Measurements from ENCODE around the gene FAM163A. TPM values are rescaled to one million over a fixed set of nuclear protein-coding genes. Genes with fewer than 3 reads are reported as not detected.

The FAM163A gene
- total RNA-seq, 1 experiment from 2014 or later, result not detected

GRCh38 chr1:179786815-179787685, 44.0 kb downstream of the FAM163A start:
- no peaks in the 10 kb centered on the region for H3K9me3 ChIP-seq (ENCODE audit: control insufficient read depth in 1 of 2, insufficient read depth in 1 of 2, low read depth in 1 of 2, low read length in 2 of 2)
- H3K9ac ChIP-seq (ENCODE audit: low read length), result no peak overlapping the region
- no peaks in the 10 kb centered on the region for H3K4me1 ChIP-seq (ENCODE audit: control insufficient read depth in 1 of 2, insufficient read depth in 2 of 2, low read length in 2 of 2)
- ATAC-seq, result no peak
- H3K4me2 ChIP-seq (ENCODE audit: low read length), result no peak overlapping the region
- no peaks in the 10 kb centered on the region for H3K9me2 ChIP-seq (ENCODE audit: insufficient read depth)
- ChIA-PET RAD21 (ENCODE audit: low non-redundant PET in 1 of 2, low total read pairs in 2 of 2, uncharacterized antibody in 2 of 2, unreplicated experiment in 2 of 2) (no interaction called here), POLR2A (no interaction called here), CTCF (interaction anchor here (1.8 to 2.0 kb wide), 2 partner anchors 23 to 28 kb away, joined by 6 read pairs; no protein-coding TSS in a partner anchor)
- H3K79me2 ChIP-seq (ENCODE audit: insufficient read depth, low read length), result no peaks in the 10 kb centered on the region
- intact Hi-C loops (cut with micrococcal nuclease), result no loop called here
- H3K4me3 ChIP-seq (replicated peaks in 1 of 2; ENCODE audit: low read depth in 1 of 2, low read length in 2 of 2), result no peak overlapping the region
- TF ChIP-seq CTCF (IDR thresholded peaks at IDR 0.05 in 2 of 3, conservative IDR thresholded peaks at IDR 0.05 in 1 of 3; ENCODE audit: borderline replicate concordance in 1 of 3, insufficient read depth in 1 of 3, low read depth in 2 of 3, low read length in 2 of 3) (no peak), SRF (IDR thresholded peaks at IDR 0.05; ENCODE audit: low read depth) (no peak), TCF7L2 (IDR thresholded peaks at IDR 0.05; ENCODE audit: borderline replicate concordance, extremely low read depth, insufficient read depth, insufficient read length) (no peak), EGR1 (IDR thresholded peaks at IDR 0.05; ENCODE audit: low read depth) (no peak), YY1 (IDR thresholded peaks at IDR 0.05; ENCODE audit: extremely low read depth, insufficient replicate concordance, low read depth, low read length) (no peak)
- BruUV-seq (replicated peaks), result no TSS peak
- no peak overlapping the region for H3K27ac ChIP-seq (ENCODE audit: low read depth, low read length)
- H2AFZ ChIP-seq (ENCODE audit: low read depth, low read length, poor library complexity, severe bottlenecking), result no peak overlapping the region
- H4K20me1 ChIP-seq (ENCODE audit: insufficient read depth), result no peaks in the 10 kb centered on the region
- DNase-seq (ENCODE audit: low read depth, low spot score), result no peak
- no peaks in the 10 kb centered on the region for H3K36me3 ChIP-seq (ENCODE audit: control insufficient read depth in 1 of 2, insufficient read depth in 2 of 2, low read length in 2 of 2)
- no peaks in the 10 kb centered on the region for H3K27me3 ChIP-seq (ENCODE audit: insufficient read depth, low read length)

GRCh38 chr1:179788259-179788658, 45.2 kb downstream of the FAM163A start:
- RAD21 ChIA-PET (ENCODE audit: low non-redundant PET in 1 of 2, low total read pairs in 2 of 2, uncharacterized antibody in 2 of 2, unreplicated experiment in 2 of 2), result no interaction called here
- H3K27me3 ChIP-seq (ENCODE audit: insufficient read depth, low read length), result no peaks in the 10 kb centered on the region
- POLR2A ChIA-PET, result no interaction called here
- CTCF ChIA-PET, result interaction anchor here (1.8 kb wide), 1 partner anchor 22 kb away, joined by 6 read pairs; no protein-coding TSS in a partner anchor
- H2AFZ ChIP-seq (ENCODE audit: low read depth, low read length, poor library complexity, severe bottlenecking), result no peak overlapping the region
- H3K9me2 ChIP-seq (ENCODE audit: insufficient read depth), result no peaks in the 10 kb centered on the region
- TF ChIP-seq SIN3A (IDR thresholded peaks at IDR 0.05; ENCODE audit: low read depth) (no peak), ZNF274 (IDR thresholded peaks at IDR 0.05; ENCODE audit: low read depth, low read length) (no peak), RAD21 (IDR thresholded peaks at IDR 0.05; ENCODE audit: low read depth) (no peak), FOSL1 (IDR thresholded peaks at IDR 0.05; ENCODE audit: low read depth) (no peak), MAX (IDR thresholded peaks at IDR 0.05) (no peak), EZH2 (IDR thresholded peaks at IDR 0.05) (no peak), EGR1 (IDR thresholded peaks at IDR 0.05; ENCODE audit: low read depth) (no peak), CTCF (IDR thresholded peaks at IDR 0.05 in 2 of 3, conservative IDR thresholded peaks at IDR 0.05 in 1 of 3; ENCODE audit: borderline replicate concordance in 1 of 3, insufficient read depth in 1 of 3, low read depth in 2 of 3, low read length in 2 of 3) (no peak), ZFX (IDR thresholded peaks at IDR 0.05) (no peak), SP1 (IDR thresholded peaks at IDR 0.05; ENCODE audit: low read depth) (no peak), CEBPB (IDR thresholded peaks at IDR 0.05; ENCODE audit: low read depth) (no peak)
- intact Hi-C loops (cut with micrococcal nuclease), result no loop called here
- no peak overlapping the region for H3K4me3 ChIP-seq (replicated peaks in 1 of 2; ENCODE audit: low read depth in 1 of 2, low read length in 2 of 2)
- no peaks in the 10 kb centered on the region for H3K4me1 ChIP-seq (ENCODE audit: control insufficient read depth in 1 of 2, insufficient read depth in 2 of 2, low read length in 2 of 2)
- no peak for DNase-seq (ENCODE audit: low read depth, low spot score)
- BruUV-seq (replicated peaks), result no TSS peak
- H3K36me3 ChIP-seq (ENCODE audit: control insufficient read depth in 1 of 2, insufficient read depth in 2 of 2, low read length in 2 of 2), result no peaks in the 10 kb centered on the region
- no peak overlapping the region for H3K27ac ChIP-seq (ENCODE audit: low read depth, low read length)
- no peaks in the 10 kb centered on the region for H4K20me1 ChIP-seq (ENCODE audit: insufficient read depth)
- ATAC-seq, result no peak
- H3K79me2 ChIP-seq (ENCODE audit: insufficient read depth, low read length), result no peaks in the 10 kb centered on the region
- H3K4me2 ChIP-seq (ENCODE audit: low read length), result no peak overlapping the region
- H3K9me3 ChIP-seq (ENCODE audit: control insufficient read depth in 1 of 2, insufficient read depth in 1 of 2, low read depth in 1 of 2, low read length in 2 of 2), result no peaks in the 10 kb centered on the region
- H3K9ac ChIP-seq (ENCODE audit: low read length), result no peak overlapping the region
